ENCODE measurements around the gene PDCD1LG2.

Gene PDCD1LG2

GRCh38 chr9:5592231-5592630, 81.9 kb downstream of the PDCD1LG2 start:
- ChIA-PET POLR2A (no interaction called here), CTCF (interaction anchor here (0.8 to 1.6 kb wide), 4 partner anchors 8 to 406 kb away, joined by 3 to 6 read pairs (median 5); partner anchors contain the start of gene CD274)

GRCh38 chr9:5592904-5593303, 82.6 kb downstream of the PDCD1LG2 start:
- TF ChIP-seq, protein P1, sequence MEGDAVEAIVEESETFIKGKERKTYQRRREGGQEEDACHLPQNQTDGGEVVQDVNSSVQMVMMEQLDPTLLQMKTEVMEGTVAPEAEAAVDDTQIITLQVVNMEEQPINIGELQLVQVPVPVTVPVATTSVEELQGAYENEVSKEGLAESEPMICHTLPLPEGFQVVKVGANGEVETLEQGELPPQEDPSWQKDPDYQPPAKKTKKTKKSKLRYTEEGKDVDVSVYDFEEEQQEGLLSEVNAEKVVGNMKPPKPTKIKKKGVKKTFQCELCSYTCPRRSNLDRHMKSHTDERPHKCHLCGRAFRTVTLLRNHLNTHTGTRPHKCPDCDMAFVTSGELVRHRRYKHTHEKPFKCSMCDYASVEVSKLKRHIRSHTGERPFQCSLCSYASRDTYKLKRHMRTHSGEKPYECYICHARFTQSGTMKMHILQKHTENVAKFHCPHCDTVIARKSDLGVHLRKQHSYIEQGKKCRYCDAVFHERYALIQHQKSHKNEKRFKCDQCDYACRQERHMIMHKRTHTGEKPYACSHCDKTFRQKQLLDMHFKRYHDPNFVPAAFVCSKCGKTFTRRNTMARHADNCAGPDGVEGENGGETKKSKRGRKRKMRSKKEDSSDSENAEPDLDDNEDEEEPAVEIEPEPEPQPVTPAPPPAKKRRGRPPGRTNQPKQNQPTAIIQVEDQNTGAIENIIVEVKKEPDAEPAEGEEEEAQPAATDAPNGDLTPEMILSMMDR (IDR thresholded peaks at IDR 0.05; ENCODE audit: insufficient read depth, low read length, missing control alignments), result no peak
- ChIA-PET CTCF (interaction anchor here (1.6 kb wide), 1 partner anchor 143 kb away, joined by 6 read pairs; the partner anchor contains the start of gene CD274), POLR2A (no interaction called here)
- no peak overlapping the region for H3K4me3 ChIP-seq (ENCODE audit: low read depth, low read length)
- no peak for DNase-seq (ENCODE audit: low read depth, low spot score)

More at GRCh38 chr9:5592231-5592630, 81.9 kb downstream of the PDCD1LG2 start:
- TF ChIP-seq, protein P1 (IDR thresholded peaks at IDR 0.05; ENCODE audit: insufficient read depth, low read length, missing control alignments), result no peak
- DNase-seq (ENCODE audit: low read depth, low spot score), result no peak
- H3K4me3 ChIP-seq (ENCODE audit: low read depth, low read length), result no peak overlapping the region

DNA sequence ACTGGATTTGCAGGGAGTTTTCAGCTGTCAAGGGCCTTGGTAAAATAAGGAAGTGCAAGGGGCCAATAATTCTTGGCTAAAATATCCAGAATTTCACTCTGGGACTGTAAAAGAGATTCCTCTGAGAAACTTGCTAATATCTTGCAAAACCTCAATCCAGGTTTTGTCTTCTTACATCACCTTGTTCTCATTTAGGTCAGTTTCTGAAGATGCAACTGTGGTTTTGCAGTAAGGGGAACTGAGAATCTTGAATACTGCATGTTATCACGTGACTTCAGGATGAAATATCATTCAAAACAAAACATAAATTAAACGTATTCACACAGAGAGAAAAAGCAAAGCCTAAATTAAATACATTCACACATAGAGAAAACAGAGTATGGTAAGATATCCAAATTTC, 83.6 kb downstream of the PDCD1LG2 start:
- DNase-seq (ENCODE audit: low read depth, low spot score), result no peak
- no peak overlapping the region for H3K4me3 ChIP-seq (ENCODE audit: low read depth, low read length)
- ChIA-PET CTCF (interaction anchor here (0.7 to 3.0 kb wide), 3 partner anchors 15 to 834 kb away, joined by 3 to 17 read pairs (median 3); partner anchors contain the start of gene INSL6), POLR2A (no interaction called here)
- TF ChIP-seq, protein P1 (IDR thresholded peaks at IDR 0.05; ENCODE audit: insufficient read depth, low read length, missing control alignments), result no peak

- TF ChIP-seq, protein P1 (IDR thresholded peaks at IDR 0.05; ENCODE audit: insufficient read depth, low read length, missing control alignments), result no peak
- ChIA-PET POLR2A (no interaction called here), CTCF (interaction anchor here (1.2 to 3.0 kb wide), 7 partner anchors 146 to 836 kb away, joined by 3 to 17 read pairs (median 5); partner anchors contain the start of genes CD274 and INSL6)
- DNase-seq (ENCODE audit: low read depth, low spot score), result no peak
- H3K4me3 ChIP-seq (ENCODE audit: low read depth, low read length), result no peak overlapping the region
These were observed 85.8 kb downstream of the PDCD1LG2 start for GRCh38 chr9:5596173-5596572.

GRCh38 chr9:5608298-5609225, 98.2 kb downstream of the PDCD1LG2 start:
- DNase-seq (ENCODE audit: low read depth, low spot score), result no peak
- TF ChIP-seq, protein P1 (IDR thresholded peaks at IDR 0.05; ENCODE audit: insufficient read depth, low read length, missing control alignments), result no peak
- H3K4me3 ChIP-seq (ENCODE audit: low read depth, low read length), result no peak overlapping the region
- CTCF ChIA-PET, result interaction anchor here (0.7 to 5.5 kb wide), 9 partner anchors 9 to 845 kb away, joined by 3 to 43 read pairs (median 3); partner anchors contain the start of gene CD274
- POLR2A ChIA-PET, result no interaction called here

- CTCF ChIA-PET, result interaction anchor here (0.7 to 5.5 kb wide), 6 partner anchors 9 to 787 kb away, joined by 3 to 43 read pairs (median 4); partner anchors contain the start of gene CD274
- H3K4me3 ChIP-seq (ENCODE audit: low read depth, low read length), result no peak overlapping the region
- TF ChIP-seq, protein P1 (IDR thresholded peaks at IDR 0.05; ENCODE audit: insufficient read depth, low read length, missing control alignments), result no peak
- no peak for DNase-seq (ENCODE audit: low read depth, low spot score)
- POLR2A ChIA-PET, result no interaction called here
These were observed 98.9 kb downstream of the PDCD1LG2 start for GRCh38 chr9:5609226-5609596.

Measured in AG04449 (cell line).